ENCODE measurements around the gene ZNF652. TPM values are rescaled to one million over a fixed set of nuclear protein-coding genes. Genes with fewer than 3 reads are reported as not detected.

The ZNF652 gene
- total RNA-seq, 5 donors from 2014 or later (not counting 1 experiment from before 2014, with no cell fraction given) = 51.0 to 61.0 (median 57.1) TPM

DNA sequence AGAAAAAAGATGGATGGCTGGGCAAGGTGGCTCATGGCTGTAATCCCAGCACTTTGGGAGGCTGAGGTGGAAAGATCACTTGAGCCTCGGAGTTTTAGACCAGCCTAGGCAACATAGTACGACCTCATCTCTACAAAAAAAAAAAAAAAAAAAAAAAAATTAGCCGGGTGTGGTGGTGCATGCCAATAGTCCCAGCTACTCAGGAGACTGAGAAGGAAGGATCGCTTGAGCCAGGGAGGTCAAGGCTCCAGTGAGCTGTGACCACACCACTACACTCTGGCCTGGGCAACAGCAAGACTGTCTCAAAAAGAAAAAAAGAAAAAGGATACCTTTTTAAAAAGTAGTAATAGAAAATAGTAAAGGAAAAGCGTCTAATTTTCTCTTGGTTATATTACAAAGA is 20.7 kb downstream of the ZNF652 start:
- Histone ChIP-seq H3K27ac (ENCODE audit: low read length) (peak overlapping the region; percentile 65), H3K9me3 (no peaks in the 10 kb centered on the region), H3K27me3 (replicated peaks in 1 of 2; ENCODE audit: control insufficient read depth in 2 of 2, extremely low read depth in 1 of 2, insufficient read depth in 2 of 2, low read length in 1 of 2) (no peaks in the 10 kb centered on the region), H3K4me1 (ENCODE audit: control insufficient read depth in 1 of 2, extremely low read depth in 1 of 2, insufficient read depth in 2 of 2, low read length in 2 of 2) (peaks cover 19 to 74% of the 10 kb centered on the region in 2 experiments), H3K36me3 (ENCODE audit: control insufficient read depth in 2 of 2, extremely low read depth in 1 of 2, insufficient read depth in 1 of 2, low read length in 1 of 2) (no peaks in the 10 kb centered on the region), H3K4me3 (ENCODE audit: control insufficient read depth in 1 of 2, extremely low read depth in 1 of 2, low read length in 1 of 2) (no peak overlapping the region)
- no peaks in the 10 kb centered on the region for H3K9me3 Mint-ChIP-seq
- DNase-seq (no peak), ATAC-seq (replicated peaks in 1 of 4) (no peak)
- peaks cover 6% of the 10 kb centered on the region for H3K36me3 Mint-ChIP-seq
- H3K27me3 Mint-ChIP-seq = no peaks in the 10 kb centered on the region
- ChIA-PET CTCF (interaction anchor here (0.7 to 1.8 kb wide), 9 partner anchors 9 to 731 kb away, joined by 3 to 8 read pairs (median 5); no protein-coding TSS in a partner anchor), POLR2A (no interaction called here)
- WGBS (ENCODE audit: insufficient coverage) = no CpG with 5 or more reads among the region's 5 CpGs
- H3K4me3 Mint-ChIP-seq = peak overlapping the region; percentile 60 to 77 (median 67)
- peak overlapping the region; percentile 88 to 92 for H3K27ac Mint-ChIP-seq
- H3K4me1 Mint-ChIP-seq = peaks cover 58 to 66% (median 66%) of the 10 kb centered on the region in 3 donors

DNA sequence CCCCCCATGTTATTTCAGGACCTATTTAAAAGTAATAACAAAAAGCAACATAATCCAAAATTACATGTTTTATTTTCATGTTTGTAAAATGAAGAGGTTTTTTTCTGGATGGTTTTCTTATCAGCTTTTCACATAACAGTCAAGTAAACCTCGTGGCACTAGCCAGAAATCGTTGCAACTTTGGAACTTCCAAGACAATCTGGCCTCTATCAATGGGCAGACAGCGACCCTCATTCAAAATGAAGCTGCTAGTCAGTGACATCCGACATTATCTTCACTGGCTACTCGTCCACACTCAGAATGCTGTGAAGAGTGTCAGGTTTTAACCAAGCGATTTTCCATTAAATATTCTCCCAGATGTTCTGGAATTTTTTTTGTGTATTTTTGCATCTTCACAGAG is 22.7 kb downstream of the ZNF652 start:
- no peak for DNase-seq
- no peaks in the 10 kb centered on the region for H3K36me3 ChIP-seq (ENCODE audit: control insufficient read depth in 2 of 2, extremely low read depth in 1 of 2, insufficient read depth in 1 of 2, low read length in 1 of 2)
- peaks cover 6% of the 10 kb centered on the region for H3K36me3 Mint-ChIP-seq
- H3K27me3 Mint-ChIP-seq = no peaks in the 10 kb centered on the region
- no peak overlapping the region for H3K4me3 ChIP-seq (ENCODE audit: control insufficient read depth in 1 of 2, extremely low read depth in 1 of 2, low read length in 1 of 2)
- ChIA-PET POLR2A (no interaction called here), CTCF (interaction anchor here in 1 of 2 donors (0.6 to 1.4 kb wide), 5 partner anchors 16 to 1058 kb away, joined by 3 to 8 read pairs (median 3); partner anchors contain the start of gene LRRC59)
- H3K4me1 Mint-ChIP-seq = peaks cover 55 to 65% (median 64%) of the 10 kb centered on the region in 3 donors
- no CpG with 5 or more reads among the region's 6 CpGs for WGBS (ENCODE audit: insufficient coverage)
- no peak overlapping the region for H3K4me3 Mint-ChIP-seq
- no peak overlapping the region for H3K27ac ChIP-seq (ENCODE audit: low read length)
- peaks cover 19 to 62% of the 10 kb centered on the region in 2 experiments for H3K4me1 ChIP-seq (ENCODE audit: control insufficient read depth in 1 of 2, extremely low read depth in 1 of 2, insufficient read depth in 2 of 2, low read length in 2 of 2)
- no peaks in the 10 kb centered on the region for H3K9me3 Mint-ChIP-seq
- no peaks in the 10 kb centered on the region for H3K9me3 ChIP-seq
- ATAC-seq (replicated peaks in 1 of 4) = no peak
- peak overlapping the region in 1 of 2 donors; percentile 76 for H3K27ac Mint-ChIP-seq
- no peaks in the 10 kb centered on the region for H3K27me3 ChIP-seq (replicated peaks in 1 of 2; ENCODE audit: control insufficient read depth in 2 of 2, extremely low read depth in 1 of 2, insufficient read depth in 2 of 2, low read length in 1 of 2)

DNA sequence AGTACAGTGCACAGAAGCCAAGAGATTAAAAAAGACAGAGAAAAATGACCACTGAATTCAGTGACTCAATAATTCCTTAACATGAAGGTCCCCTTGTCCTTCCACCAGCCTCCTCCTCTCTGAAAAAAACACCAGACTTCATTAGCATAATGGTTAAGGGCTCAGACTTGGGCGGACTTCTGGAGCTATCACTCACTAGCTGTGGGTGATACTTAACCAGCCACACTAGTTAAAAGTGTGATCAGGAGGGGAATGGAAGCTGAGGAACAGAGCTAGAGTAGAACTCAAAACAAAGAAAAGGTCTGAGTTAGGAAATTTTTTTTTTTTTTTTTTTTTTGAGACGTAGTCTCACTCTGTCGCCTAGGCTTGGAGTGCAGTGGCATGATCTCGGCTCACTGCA is 23.2 kb downstream of the ZNF652 start:
- Histone ChIP-seq H3K4me3 (ENCODE audit: control insufficient read depth in 1 of 2, extremely low read depth in 1 of 2, low read length in 1 of 2) (no peak overlapping the region), H3K27me3 (replicated peaks in 1 of 2; ENCODE audit: control insufficient read depth in 2 of 2, extremely low read depth in 1 of 2, insufficient read depth in 2 of 2, low read length in 1 of 2) (no peaks in the 10 kb centered on the region), H3K27ac (ENCODE audit: low read length) (no peak overlapping the region), H3K36me3 (ENCODE audit: control insufficient read depth in 2 of 2, extremely low read depth in 1 of 2, insufficient read depth in 1 of 2, low read length in 1 of 2) (no peaks in the 10 kb centered on the region), H3K4me1 (ENCODE audit: control insufficient read depth in 1 of 2, extremely low read depth in 1 of 2, insufficient read depth in 2 of 2, low read length in 2 of 2) (peaks cover 17 to 59% of the 10 kb centered on the region in 2 experiments), H3K9me3 (no peaks in the 10 kb centered on the region)
- ChIA-PET POLR2A (interaction anchor here in 1 of 2 donors (0.7 kb wide), 1 partner anchor 49 kb away, joined by 7 read pairs; no protein-coding TSS in a partner anchor), CTCF (interaction anchor here (0.6 to 1.2 kb wide), 5 partner anchors 15 to 1058 kb away, joined by 3 to 9 read pairs (median 3); partner anchors contain the start of gene LRRC59 (in 1 of the 2))
- Mint-ChIP-seq H3K9me3 (no peaks in the 10 kb centered on the region), H3K4me1 (peaks cover 56 to 68% (median 67%) of the 10 kb centered on the region in 3 donors), H3K27me3 (no peaks in the 10 kb centered on the region), H3K36me3 (peaks cover 6% of the 10 kb centered on the region), H3K27ac (peak overlapping the region; percentile 40 to 66), H3K4me3 (peak overlapping the region in 1 of 3 donors; percentile 1)
- DNase-seq (peak in 1 of 35 experiments; percentile 55), ATAC-seq (replicated peaks in 1 of 4) (peak in 2 of 4 experiments; percentile 23 to 37)
- no CpG with 5 or more reads among the region's 4 CpGs for WGBS (ENCODE audit: insufficient coverage)

DNA sequence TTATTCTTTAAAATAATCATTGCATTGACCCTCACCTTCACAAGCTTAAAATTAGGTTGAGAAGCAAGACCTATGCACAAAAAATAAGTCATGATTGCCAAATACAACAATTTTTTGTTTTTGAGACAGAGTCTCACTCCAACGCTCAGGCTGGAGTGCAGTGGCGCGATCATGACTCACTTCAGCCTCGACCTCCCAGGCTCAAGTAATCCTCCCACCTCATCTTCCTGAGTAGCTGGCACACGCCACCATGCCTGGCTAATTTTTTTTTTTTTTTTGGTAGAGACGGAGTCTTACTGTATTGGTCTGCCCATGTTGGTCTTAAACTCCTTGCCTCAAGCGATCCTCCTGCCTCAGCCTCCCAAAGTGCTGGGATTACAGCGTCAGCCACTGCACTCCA is 24.2 kb downstream of the ZNF652 start:
- Histone ChIP-seq H3K27me3 (replicated peaks in 1 of 2; ENCODE audit: control insufficient read depth in 2 of 2, extremely low read depth in 1 of 2, insufficient read depth in 2 of 2, low read length in 1 of 2) (no peaks in the 10 kb centered on the region), H3K27ac (ENCODE audit: low read length) (no peak overlapping the region), H3K4me3 (ENCODE audit: control insufficient read depth in 1 of 2, extremely low read depth in 1 of 2, low read length in 1 of 2) (no peak overlapping the region), H3K9me3 (no peaks in the 10 kb centered on the region), H3K4me1 (ENCODE audit: control insufficient read depth in 1 of 2, extremely low read depth in 1 of 2, insufficient read depth in 2 of 2, low read length in 2 of 2) (peaks cover 12 to 49% of the 10 kb centered on the region in 2 experiments), H3K36me3 (ENCODE audit: control insufficient read depth in 2 of 2, extremely low read depth in 1 of 2, insufficient read depth in 1 of 2, low read length in 1 of 2) (no peaks in the 10 kb centered on the region)
- Mint-ChIP-seq H3K4me1 (peaks cover 53 to 64% (median 62%) of the 10 kb centered on the region in 3 donors), H3K36me3 (peaks cover 6% of the 10 kb centered on the region), H3K9me3 (no peaks in the 10 kb centered on the region), H3K27ac (peak overlapping the region in 1 of 2 donors; percentile 49), H3K4me3 (peak overlapping the region in 1 of 3 donors; percentile 1), H3K27me3 (no peaks in the 10 kb centered on the region)
- DNase-seq (peak in 1 of 35 experiments; percentile 20), ATAC-seq (replicated peaks in 1 of 4) (no peak)
- CTCF ChIA-PET = interaction anchor here (0.6 to 1.2 kb wide), 3 partner anchors 9 to 1059 kb away, joined by 3 to 8 read pairs (median 4); partner anchors contain the start of gene LRRC59 (in 1 of the 2)
- WGBS (ENCODE audit: insufficient coverage) = no CpG with 5 or more reads among the region's 8 CpGs
- POLR2A ChIA-PET = interaction anchor here in 1 of 2 donors (0.6 kb wide), 2 partner anchors 42 to 349 kb away, joined by 4 read pairs; no protein-coding TSS in a partner anchor

DNA sequence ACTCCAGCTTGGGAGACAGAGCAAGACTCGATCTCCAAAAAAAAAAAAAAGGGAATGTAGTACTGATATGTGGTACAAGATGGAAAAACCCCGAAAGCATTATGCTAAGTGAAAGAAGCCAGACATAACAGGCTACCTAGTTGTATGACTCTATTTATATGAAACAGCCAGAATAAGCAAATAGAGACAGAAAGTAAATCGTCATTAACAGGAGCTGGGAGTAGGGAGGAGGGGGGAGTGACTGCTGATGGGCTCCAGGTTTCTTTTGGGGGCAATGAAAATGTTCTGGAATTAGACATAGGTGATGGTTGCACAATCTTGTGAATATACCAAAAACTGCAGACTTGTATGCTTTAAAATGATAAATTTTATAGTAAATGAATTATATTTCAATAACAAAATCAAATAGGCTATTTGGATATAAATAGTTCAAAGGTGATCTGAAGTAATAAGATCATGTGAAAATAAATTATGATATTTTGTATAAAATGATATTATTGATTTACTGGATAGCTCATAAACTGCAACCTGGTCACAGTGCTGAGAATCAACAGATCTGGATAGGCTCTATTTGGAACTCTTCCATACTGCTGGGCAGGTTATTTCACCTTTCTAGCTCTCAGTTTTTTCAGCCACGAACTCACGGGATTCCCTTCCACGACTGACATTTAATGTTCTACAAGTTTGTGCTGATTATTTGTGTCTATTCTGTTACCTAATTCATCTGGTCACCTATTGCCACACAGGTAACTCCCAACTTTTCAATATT is 27.1 kb downstream of the ZNF652 start:
- ChIA-PET CTCF (interaction anchor here in 1 of 2 donors (0.6 to 0.8 kb wide), 3 partner anchors 22 to 31 kb away, joined by 3 to 10 read pairs (median 5); partner anchors contain the start of gene ZNF652), POLR2A (interaction anchor here in 1 of 2 donors (0.5 to 0.7 kb wide), 2 partner anchors 12 to 65 kb away, joined by 3 to 5 read pairs; no protein-coding TSS in a partner anchor)
- Mint-ChIP-seq H3K36me3 (peaks cover 6% of the 10 kb centered on the region), H3K4me3 (no peak overlapping the region), H3K9me3 (no peaks in the 10 kb centered on the region), H3K27ac (no peak overlapping the region), H3K4me1 (peaks cover 36 to 47% (median 40%) of the 10 kb centered on the region in 3 donors), H3K27me3 (no peaks in the 10 kb centered on the region)
- Histone ChIP-seq H3K9me3 (no peaks in the 10 kb centered on the region), H3K27me3 (replicated peaks in 1 of 2; ENCODE audit: control insufficient read depth in 2 of 2, extremely low read depth in 1 of 2, insufficient read depth in 2 of 2, low read length in 1 of 2) (no peaks in the 10 kb centered on the region), H3K4me3 (ENCODE audit: control insufficient read depth in 1 of 2, extremely low read depth in 1 of 2, low read length in 1 of 2) (no peak overlapping the region), H3K27ac (ENCODE audit: low read length) (no peak overlapping the region), H3K36me3 (ENCODE audit: control insufficient read depth in 2 of 2, extremely low read depth in 1 of 2, insufficient read depth in 1 of 2, low read length in 1 of 2) (no peaks in the 10 kb centered on the region), H3K4me1 (ENCODE audit: control insufficient read depth in 1 of 2, extremely low read depth in 1 of 2, insufficient read depth in 2 of 2, low read length in 2 of 2) (peaks cover 2 to 26% of the 10 kb centered on the region in 2 experiments)
- ATAC-seq (replicated peaks in 1 of 4) = no peak
- 83% methylated on average over 1 of the region's 6 CpGs for WGBS (ENCODE audit: insufficient coverage)
- no peak for DNase-seq

DNA sequence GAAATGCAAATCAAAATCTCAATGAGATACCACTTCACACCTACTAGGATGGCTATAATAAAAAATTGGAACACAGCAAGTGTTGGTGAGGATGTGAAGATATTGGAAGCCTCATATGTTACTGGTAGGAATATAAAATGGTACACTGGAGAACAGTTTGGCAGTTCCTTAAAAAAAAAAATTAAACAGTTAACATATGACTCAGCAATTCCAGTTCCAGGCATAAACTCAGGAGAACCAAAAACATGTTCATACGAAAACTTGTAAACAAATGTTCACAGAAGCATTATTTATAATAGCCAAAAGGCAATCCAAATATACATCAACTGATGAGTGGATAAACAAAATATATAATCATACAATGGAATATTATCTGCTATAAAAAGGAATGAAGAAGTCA is 28.2 kb downstream of the ZNF652 start:
- no peaks in the 10 kb centered on the region for H3K9me3 Mint-ChIP-seq
- no peak overlapping the region for H3K4me3 Mint-ChIP-seq
- DNase-seq = no peak
- no peaks in the 10 kb centered on the region for H3K9me3 ChIP-seq
- ChIA-PET CTCF (no interaction called here), POLR2A (no interaction called here)
- H3K36me3 ChIP-seq (ENCODE audit: control insufficient read depth in 2 of 2, extremely low read depth in 1 of 2, insufficient read depth in 1 of 2, low read length in 1 of 2) = no peaks in the 10 kb centered on the region
- H3K27me3 ChIP-seq (replicated peaks in 1 of 2; ENCODE audit: control insufficient read depth in 2 of 2, extremely low read depth in 1 of 2, insufficient read depth in 2 of 2, low read length in 1 of 2) = no peaks in the 10 kb centered on the region
- no peak overlapping the region for H3K4me3 ChIP-seq (ENCODE audit: control insufficient read depth in 1 of 2, extremely low read depth in 1 of 2, low read length in 1 of 2)
- H3K27ac ChIP-seq (ENCODE audit: low read length) = no peak overlapping the region
- H3K4me1 Mint-ChIP-seq = peaks cover 35 to 45% (median 41%) of the 10 kb centered on the region in 3 donors
- no peak overlapping the region for H3K27ac Mint-ChIP-seq
- no peaks in the 10 kb centered on the region for H3K27me3 Mint-ChIP-seq
- H3K4me1 ChIP-seq (ENCODE audit: control insufficient read depth in 1 of 2, extremely low read depth in 1 of 2, insufficient read depth in 2 of 2, low read length in 2 of 2) = peaks cover 2 to 15% of the 10 kb centered on the region in 2 experiments
- ATAC-seq (replicated peaks in 1 of 4) = no peak
- H3K36me3 Mint-ChIP-seq = peaks cover 4% of the 10 kb centered on the region
- no CpG with 5 or more reads among the region's 1 CpG for WGBS (ENCODE audit: insufficient coverage)

Measured in T-cell (primary cell).